Panc1 (cell line): Measurements from ENCODE around the gene DLG2. TPM values are rescaled to one million over a fixed set of nuclear protein-coding genes. Genes with fewer than 3 reads are reported as not detected.

Experiments used
- ATAC-seq: fragments of 200-7000 bp; cut with Tn5 transposase; 2 replicates; pipeline ENCODE4 v1.9.1; 2020; ENCODE audit warnings: mild to moderate bottlenecking, moderate library complexity
- BruUV-seq: library from RNA; stranded (reverse); fragments of 400-500 nt; replicated peaks from 2 replicates; lab custom pipeline; 2021; lab: Mats Ljungman, UMichigan
- CTCF ChIA-PET: fragments of 300-600 bp; sonication (Branson Sonifier 250); formaldehyde crosslinking; loops from one replicate; lab custom pipeline; 2022; ENCODE audit warnings: antibody characterized with exemption; lab: Charles Lee
- POLR2A ChIA-PET: fragments of 300-600 bp; sonication (Branson Sonifier 250); formaldehyde crosslinking; loops from one replicate; lab custom pipeline; 2022; ENCODE audit warnings: antibody characterized with exemption; lab: Charles Lee
- DNase-seq: peaks from one replicate; pipeline ENCODE4 v3.0.0-alpha.2; 2010; ENCODE audit warnings: low read depth, low spot score
- H3K27ac ChIP-seq: 2 replicates; pipeline ENCODE4 v1.5.1; 2011; ENCODE audit warnings: mild to moderate bottlenecking, low read length, inconsistent platforms
- H3K27me3 ChIP-seq: fragments of 200-500 bp; sonication (Bioruptor generic); 2 replicates; pipeline ENCODE4 v1.6.0; 2014; ENCODE audit warnings: low read length, inconsistent platforms; ENCODE audit not compliant: control insufficient read depth, insufficient read depth
- H3K36me3 ChIP-seq: fragments of 200-500 bp; sonication (Bioruptor generic); 2 replicates; pipeline ENCODE4 v1.5.1; 2014; ENCODE audit warnings: inconsistent platforms, mild to moderate bottlenecking, low read length, moderate library complexity; ENCODE audit not compliant: control insufficient read depth, insufficient read depth
- H3K4me1 ChIP-seq: 2 replicates; pipeline ENCODE4 v1.5.1; 2011; ENCODE audit warnings: inconsistent platforms, mild to moderate bottlenecking, low read length, moderate library complexity; ENCODE audit not compliant: control insufficient read depth, insufficient read depth
- H3K4me3 ChIP-seq, 2 experiments: 2 replicates each; pipeline ENCODE4 v1.5.1; 2011 to 2012; ENCODE audit warnings: low read depth in 2 of 2, low read length in 2 of 2, mild to moderate bottlenecking in 2 of 2, inconsistent platforms in 1 of 2, moderate library complexity in 1 of 2
- H3K9me3 ChIP-seq: fragments of 200-500 bp; sonication (Bioruptor generic); 2 replicates; pipeline ENCODE4 v1.5.1; 2014; ENCODE audit warnings: low read depth, mild to moderate bottlenecking, inconsistent platforms, low read length, moderate library complexity; ENCODE audit not compliant: control insufficient read depth, insufficient read depth
- POLR2AphosphoS5 ChIP-seq: IDR thresholded peaks from 2 replicates; pipeline ENCODE4 v1.6.1; 2012; ENCODE audit warnings: mild to moderate bottlenecking, low read depth, low read length, moderate library complexity
- SIN3A ChIP-seq: IDR thresholded peaks from 2 replicates; pipeline ENCODE4 v1.6.1; 2012; ENCODE audit warnings: low read depth, mild to moderate bottlenecking, low read length, moderate library complexity, borderline replicate concordance; ENCODE audit not compliant: insufficient read depth
- TCF7L2 ChIP-seq: IDR thresholded peaks from 2 replicates; pipeline ENCODE4 v1.6.1; 2011; ENCODE audit warnings: mild to moderate bottlenecking, low read depth, low read length, inconsistent platforms
- in situ Hi-C: cut with HindIII; loops from 2 replicates; pipeline ENCODE4 v1.10.0; 2016; ENCODE audit warnings: low sequenced_read_pairs, low pct_unique_long_range_greater_than_20kb
- intact Hi-C: fragments of 100-400 bp; cut with micrococcal nuclease; formaldehyde crosslinking; loops from one replicate; pipeline ENCODE4 v1.10.0; 2022; ENCODE audit not compliant: unreplicated experiment
- total RNA-seq: library from RNA; stranded (reverse); gene quantifications from one replicate; pipeline ENCODE4 v1.2.1, GENCODE V29; 2021; ENCODE audit not compliant: unreplicated experiment
- TF ChIP-seq, protein P1 (sequence below), 2 experiments: IDR thresholded peaks; 2 replicates each; pipeline ENCODE4 v1.6.1; 2011 to 2012; ENCODE audit warnings: low read depth in 2 of 2, control low read depth in 1 of 2, low read length in 1 of 2, mild to moderate bottlenecking in 1 of 2, moderate library complexity in 1 of 2; ENCODE audit not compliant: insufficient read depth in 1 of 2
- TF ChIP-seq, protein P2 (sequence below): fragments of 450-650 bp; IDR thresholded peaks from 2 replicates; pipeline ENCODE4 v1.5.1; 2017; ENCODE audit warnings: mild to moderate bottlenecking

Gene DLG2
- total RNA-seq, 1 experiment from 2014 or later, result 4.2 TPM

DNA sequence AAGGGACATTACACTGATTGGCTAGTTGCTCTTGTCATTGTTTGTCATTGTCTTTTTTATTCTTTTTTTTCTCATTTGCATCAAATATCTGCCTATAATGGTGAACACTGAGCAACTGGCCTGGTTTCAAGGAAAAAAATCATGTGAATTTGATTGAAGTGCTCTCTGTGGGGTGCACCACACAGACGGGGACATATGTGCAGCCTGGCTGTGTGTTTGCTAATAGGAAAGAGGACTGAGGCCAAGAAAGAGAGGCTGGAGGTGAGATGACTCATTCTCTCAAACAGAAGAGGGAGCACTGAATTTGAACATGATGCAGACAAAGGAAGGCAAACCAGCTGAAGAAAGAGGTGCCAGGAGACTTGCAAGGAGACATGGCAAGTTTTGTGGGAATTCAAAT is 1656.1 kb downstream of the DLG2 start:
- no peak for DNase-seq
- CTCF ChIA-PET, result no interaction called here
- no peak for ATAC-seq
- in situ Hi-C loops (no loop called here), intact Hi-C loops (no loop called here)
- no peaks in the 10 kb centered on the region for H3K36me3 ChIP-seq
- no peak overlapping the region for H3K4me3 ChIP-seq
- no TSS peak for BruUV-seq
- no peak overlapping the region for H3K27ac ChIP-seq
- H3K9me3 ChIP-seq, result no peaks in the 10 kb centered on the region
- H3K4me1 ChIP-seq, result no peaks in the 10 kb centered on the region
- H3K27me3 ChIP-seq, result no peaks in the 10 kb centered on the region
- POLR2A ChIA-PET, result no interaction called here
- TF ChIP-seq, protein P1, sequence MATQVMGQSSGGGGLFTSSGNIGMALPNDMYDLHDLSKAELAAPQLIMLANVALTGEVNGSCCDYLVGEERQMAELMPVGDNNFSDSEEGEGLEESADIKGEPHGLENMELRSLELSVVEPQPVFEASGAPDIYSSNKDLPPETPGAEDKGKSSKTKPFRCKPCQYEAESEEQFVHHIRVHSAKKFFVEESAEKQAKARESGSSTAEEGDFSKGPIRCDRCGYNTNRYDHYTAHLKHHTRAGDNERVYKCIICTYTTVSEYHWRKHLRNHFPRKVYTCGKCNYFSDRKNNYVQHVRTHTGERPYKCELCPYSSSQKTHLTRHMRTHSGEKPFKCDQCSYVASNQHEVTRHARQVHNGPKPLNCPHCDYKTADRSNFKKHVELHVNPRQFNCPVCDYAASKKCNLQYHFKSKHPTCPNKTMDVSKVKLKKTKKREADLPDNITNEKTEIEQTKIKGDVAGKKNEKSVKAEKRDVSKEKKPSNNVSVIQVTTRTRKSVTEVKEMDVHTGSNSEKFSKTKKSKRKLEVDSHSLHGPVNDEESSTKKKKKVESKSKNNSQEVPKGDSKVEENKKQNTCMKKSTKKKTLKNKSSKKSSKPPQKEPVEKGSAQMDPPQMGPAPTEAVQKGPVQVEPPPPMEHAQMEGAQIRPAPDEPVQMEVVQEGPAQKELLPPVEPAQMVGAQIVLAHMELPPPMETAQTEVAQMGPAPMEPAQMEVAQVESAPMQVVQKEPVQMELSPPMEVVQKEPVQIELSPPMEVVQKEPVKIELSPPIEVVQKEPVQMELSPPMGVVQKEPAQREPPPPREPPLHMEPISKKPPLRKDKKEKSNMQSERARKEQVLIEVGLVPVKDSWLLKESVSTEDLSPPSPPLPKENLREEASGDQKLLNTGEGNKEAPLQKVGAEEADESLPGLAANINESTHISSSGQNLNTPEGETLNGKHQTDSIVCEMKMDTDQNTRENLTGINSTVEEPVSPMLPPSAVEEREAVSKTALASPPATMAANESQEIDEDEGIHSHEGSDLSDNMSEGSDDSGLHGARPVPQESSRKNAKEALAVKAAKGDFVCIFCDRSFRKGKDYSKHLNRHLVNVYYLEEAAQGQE (IDR thresholded peaks at IDR 0.05; ENCODE audit: insufficient read depth in 1 of 2, low read depth in 2 of 2, low read length in 1 of 2), result no peak
- TF ChIP-seq TCF7L2 (no peak), SIN3A (no peak), POLR2AphosphoS5 (no peak)
- TF ChIP-seq, protein P2, sequence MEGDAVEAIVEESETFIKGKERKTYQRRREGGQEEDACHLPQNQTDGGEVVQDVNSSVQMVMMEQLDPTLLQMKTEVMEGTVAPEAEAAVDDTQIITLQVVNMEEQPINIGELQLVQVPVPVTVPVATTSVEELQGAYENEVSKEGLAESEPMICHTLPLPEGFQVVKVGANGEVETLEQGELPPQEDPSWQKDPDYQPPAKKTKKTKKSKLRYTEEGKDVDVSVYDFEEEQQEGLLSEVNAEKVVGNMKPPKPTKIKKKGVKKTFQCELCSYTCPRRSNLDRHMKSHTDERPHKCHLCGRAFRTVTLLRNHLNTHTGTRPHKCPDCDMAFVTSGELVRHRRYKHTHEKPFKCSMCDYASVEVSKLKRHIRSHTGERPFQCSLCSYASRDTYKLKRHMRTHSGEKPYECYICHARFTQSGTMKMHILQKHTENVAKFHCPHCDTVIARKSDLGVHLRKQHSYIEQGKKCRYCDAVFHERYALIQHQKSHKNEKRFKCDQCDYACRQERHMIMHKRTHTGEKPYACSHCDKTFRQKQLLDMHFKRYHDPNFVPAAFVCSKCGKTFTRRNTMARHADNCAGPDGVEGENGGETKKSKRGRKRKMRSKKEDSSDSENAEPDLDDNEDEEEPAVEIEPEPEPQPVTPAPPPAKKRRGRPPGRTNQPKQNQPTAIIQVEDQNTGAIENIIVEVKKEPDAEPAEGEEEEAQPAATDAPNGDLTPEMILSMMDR, result no peak

DNA sequence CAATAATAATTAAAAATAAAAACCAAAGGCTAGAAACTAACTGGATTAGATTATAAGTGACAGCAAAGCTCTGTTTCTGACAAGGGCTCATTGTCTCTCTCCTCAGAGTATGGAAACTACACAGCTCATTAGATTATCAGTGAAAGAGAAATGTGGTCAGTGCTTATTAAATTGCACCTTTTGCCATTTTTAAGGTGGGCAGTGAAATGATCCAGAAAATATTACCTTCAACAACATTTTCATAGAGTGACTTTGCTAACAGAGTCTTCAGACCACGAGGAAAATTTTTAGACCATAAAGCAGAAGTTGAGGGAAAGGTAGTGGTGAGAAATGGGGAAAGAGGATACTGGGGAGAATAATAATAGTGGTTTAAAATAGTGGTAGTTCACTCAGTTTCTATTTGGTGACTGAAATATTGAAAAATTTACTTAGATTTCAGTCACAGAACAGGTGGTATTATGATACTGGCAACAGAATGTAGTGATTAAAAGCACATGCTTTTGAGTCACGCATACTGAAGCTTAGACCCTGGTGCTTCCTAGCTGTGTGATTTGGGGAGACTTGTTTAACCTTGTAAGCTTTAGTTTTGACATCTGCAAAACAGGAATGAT is 1657.0 kb downstream of the DLG2 start:
- in situ Hi-C loops, result no loop called here
- POLR2A ChIA-PET, result no interaction called here
- ATAC-seq, result no peak
- Histone ChIP-seq H3K4me1 (no peaks in the 10 kb centered on the region), H3K27ac (no peak overlapping the region), H3K4me3 (no peak overlapping the region), H3K9me3 (no peaks in the 10 kb centered on the region), H3K27me3 (no peaks in the 10 kb centered on the region), H3K36me3 (no peaks in the 10 kb centered on the region)
- CTCF ChIA-PET, result no interaction called here
- no peak for DNase-seq
- no peak for TF ChIP-seq TCF7L2
- TF ChIP-seq, protein P1 (IDR thresholded peaks at IDR 0.05; ENCODE audit: insufficient read depth in 1 of 2, low read depth in 2 of 2, low read length in 1 of 2), result no peak
- TF ChIP-seq POLR2AphosphoS5, result no peak
- TF ChIP-seq, protein P2, result no peak
- no peak for TF ChIP-seq SIN3A
- intact Hi-C loops, result no loop called here
- no TSS peak for BruUV-seq
